ENCODE results near the gene KBTBD13.
A peak's percentile ranks its signal among the peaks of the same experiment; 100 is the strongest.
"Not testable (repeated sequence)": the region's sequence is repeated elsewhere in the genome, so short reads cannot be mapped to it uniquely, and the experiment has no call there.

Gene KBTBD13

DNA sequence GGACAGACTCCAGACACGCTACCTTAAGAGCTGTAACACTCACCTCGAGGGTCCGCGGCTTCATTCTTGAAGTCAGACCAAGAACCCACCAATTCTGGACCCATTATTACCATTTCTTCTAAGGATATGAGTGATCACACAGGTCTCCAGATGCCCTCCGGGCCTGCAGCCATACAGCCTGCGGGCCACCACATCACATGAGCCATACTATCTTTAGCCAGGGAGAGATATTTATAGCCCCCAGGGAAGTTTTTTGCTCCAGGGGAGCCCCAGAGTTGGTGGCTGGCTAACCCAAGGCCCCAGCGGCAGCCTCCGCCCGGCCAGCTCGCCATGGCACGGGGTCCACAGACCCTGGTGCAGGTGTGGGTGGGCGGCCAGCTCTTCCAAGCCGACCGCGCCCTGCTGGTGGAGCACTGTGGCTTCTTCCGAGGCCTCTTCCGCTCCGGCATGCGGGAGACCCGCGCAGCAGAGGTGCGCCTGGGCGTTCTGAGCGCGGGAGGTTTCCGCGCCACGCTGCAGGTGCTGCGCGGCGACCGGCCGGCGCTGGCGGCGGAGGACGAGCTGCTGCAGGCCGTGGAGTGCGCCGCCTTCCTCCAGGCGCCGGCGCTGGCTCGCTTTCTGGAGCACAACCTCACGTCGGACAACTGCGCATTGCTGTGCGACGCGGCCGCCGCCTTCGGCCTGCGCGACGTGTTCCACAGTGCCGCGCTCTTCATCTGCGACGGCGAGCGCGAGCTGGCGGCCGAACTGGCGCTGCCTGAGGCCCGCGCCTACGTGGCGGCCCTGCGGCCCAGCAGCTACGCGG, at the start of gene KBTBD13:
Gene KBTBD13 (plus strand): TSS at position 261 of the 805 bp plus-strand sequence. CDS start 70 bp downstream, at position 331.
- no peak for DNase-seq

DNA sequence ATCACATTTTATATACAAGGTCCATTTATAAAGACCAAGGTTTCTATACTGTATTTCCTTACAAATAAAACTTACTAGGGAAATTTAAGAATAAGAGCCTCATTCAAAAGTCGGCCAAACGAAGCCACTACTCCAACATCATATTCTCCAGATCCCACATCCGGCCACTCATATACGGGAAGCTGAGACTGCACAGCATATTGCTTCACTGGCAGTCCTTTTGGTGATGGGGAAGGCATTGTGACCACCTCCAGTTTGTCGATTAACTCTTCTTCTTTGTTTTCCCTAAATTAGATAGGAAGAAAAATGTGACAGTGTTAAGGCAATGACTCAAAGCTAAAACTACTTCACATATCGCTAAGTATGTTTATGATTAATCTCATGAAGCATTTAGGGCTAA, 49.8 kb upstream of the KBTBD13 start:
- DNase-seq = no peak

DNA sequence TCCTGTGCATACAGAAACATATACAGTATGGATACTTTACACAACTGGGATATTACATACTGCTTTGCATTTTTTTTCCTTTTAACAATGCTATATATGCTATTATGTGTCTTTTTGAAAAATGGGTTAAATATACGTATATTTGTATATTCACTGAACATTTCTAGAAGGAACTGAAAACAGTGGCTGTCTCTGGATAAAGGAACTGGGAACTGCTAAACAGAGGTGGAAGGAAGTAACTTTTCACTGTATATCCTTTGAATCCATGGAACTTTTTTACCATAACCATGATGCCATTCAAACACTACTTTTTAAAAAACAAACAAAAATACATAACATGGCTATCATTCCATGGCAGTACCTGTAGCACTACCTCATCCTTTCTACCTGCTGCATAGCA, 49.0 kb upstream of the KBTBD13 start:
- DNase-seq = no peak

DNA sequence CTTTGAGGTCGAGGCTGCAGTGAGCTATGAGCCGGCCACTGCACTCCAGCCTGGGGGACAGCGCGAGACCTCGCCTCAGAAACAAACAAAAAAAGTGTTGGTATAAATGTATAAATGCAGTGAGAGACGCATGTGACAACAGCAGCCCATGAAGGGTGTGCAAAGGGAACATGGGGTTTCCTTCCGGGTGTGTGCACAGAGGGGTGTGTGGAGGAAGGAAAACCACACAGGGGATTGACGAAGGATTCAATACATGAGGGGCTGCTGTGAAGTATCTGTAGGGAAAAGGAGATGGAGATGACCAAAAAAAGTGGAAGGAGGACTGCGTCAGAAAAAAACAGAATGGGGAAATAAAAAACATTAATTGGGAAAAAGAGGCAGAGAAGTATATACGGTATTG, 48.2 kb upstream of the KBTBD13 start:
- DNase-seq = no peak

DNA sequence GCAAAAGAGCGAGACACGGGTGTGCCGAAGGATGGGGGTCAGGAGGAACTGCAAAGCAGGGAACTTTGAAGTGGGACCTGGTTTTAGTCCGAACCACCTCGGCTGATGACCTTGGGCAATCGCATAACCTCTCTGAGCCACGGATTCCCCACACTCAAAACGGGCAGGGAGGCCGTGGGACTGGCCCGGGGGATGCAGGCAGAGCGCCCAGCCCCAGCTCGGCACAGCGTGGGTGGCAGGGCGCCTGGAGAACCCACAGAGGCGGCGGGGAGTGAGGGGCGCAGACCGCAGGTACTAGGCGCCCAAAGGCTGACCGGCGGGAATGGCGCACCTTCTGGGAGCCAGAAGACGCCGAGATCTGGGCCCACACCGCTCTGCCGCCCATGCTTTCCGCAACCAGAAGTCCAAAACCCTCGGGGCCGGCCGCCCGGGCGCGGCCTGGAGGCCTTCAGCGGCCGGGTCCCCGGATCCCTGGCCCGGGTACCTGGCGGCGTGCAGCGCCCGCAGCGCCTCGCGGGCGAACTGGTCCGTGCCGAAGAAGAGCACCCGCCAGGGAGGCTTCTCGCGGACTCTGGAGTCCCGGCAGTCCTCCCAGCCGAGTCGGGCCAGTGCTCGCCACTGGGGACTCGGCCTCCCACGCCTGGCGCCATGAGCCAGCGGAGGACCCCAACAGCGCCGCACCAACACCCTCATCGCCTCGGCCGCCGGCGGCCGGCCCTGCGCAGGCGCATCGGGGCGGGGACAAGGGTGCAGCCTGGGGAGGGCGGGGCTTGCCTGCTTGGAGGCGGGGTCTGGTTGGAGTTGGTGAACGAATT, 47.4 kb upstream of the KBTBD13 start, which contains the start of gene MTFMT:
Gene MTFMT (minus strand): TSS at position 719 of the 815 bp plus-strand sequence. CDS start 26 bp downstream, at position 693.
- DNase-seq = peak; percentile 89

DNA sequence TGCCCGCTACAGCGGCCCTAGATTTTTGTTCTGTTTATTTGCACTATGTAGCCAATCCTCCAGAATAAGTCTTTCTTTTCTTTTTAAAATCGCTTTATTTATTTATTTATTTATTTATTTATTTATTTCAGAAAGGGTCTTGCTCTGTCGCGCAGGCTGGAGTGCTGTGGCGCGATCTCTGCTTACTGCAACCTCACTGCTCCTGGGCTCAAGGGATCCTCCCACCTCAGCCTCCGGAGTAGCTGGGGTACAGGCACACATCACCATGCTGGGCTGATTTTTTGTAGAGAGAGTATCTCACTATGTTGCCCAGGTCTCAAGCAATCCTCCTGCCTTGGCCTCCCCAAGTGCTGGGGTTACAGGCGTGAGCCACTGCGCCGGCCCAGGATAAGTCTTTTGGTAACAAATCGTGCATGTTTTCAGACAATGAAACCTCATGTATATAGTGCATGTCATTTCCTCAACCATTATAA, 46.8 kb upstream of the KBTBD13 start:
- no peak for DNase-seq

DNA sequence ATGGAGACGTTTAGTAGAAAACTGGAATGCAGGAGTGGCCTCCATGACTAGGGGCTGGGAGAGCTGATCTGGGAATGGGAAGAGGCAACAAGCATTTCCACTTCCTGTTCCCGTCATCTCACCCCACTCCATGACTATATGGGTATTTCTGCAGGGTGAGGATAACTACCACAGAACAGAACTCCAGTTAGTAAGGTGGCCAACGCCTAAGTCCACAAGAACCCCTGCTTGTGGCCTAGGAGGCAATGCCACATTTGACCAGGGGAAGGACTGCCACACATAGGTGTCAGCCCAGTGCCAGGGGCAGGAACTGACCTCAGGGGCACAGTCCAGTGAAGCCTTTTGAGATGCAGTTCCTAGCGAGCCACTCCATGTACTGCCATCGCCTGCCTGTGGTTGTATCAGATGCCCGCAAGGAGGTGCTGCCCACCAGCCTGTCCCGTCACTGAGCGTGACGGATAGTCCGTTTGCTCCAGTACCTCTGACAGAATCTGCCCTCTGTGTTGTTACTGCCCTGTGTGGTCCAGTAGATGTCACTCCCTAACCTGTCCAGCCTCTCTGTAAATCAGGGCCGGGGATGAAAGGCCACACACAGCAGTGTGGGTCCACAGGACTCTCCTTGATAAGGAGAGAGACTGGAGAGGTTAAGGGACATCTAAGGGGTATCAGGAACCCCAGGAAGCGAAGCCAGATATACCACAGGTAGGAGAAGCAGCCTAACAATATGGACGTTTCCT, 43.6 kb upstream of the KBTBD13 start:
- peak; percentile 25 for DNase-seq

DNA sequence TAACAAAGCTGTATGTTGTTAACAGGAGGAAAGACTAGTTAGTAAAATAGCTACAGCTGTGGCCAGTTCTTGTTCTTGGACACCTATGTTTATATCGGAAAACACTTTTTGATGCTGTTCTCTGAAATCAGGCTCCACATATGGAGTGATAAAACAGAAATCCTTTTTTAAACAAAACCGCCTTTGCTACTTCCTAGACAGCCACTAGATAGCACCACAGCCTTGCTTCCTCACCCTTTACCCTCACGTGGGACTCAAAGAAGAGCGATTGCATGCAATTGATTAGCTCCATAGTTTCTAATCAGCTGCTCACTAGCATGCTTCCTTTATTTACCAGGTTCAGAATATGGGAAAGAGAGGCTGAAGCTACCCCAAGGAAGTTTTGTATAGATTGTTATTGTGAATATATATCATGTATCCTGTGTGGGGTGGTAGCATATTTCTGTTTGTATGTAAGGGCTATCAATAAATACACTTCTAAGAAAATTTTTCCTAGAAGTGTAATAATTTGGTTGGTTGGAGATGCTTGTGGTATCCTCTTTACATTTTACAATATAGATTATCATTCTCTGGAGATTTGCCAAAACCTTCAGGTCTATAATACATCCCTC, 42.8 kb upstream of the KBTBD13 start:
- peak; percentile 41 for DNase-seq

DNA sequence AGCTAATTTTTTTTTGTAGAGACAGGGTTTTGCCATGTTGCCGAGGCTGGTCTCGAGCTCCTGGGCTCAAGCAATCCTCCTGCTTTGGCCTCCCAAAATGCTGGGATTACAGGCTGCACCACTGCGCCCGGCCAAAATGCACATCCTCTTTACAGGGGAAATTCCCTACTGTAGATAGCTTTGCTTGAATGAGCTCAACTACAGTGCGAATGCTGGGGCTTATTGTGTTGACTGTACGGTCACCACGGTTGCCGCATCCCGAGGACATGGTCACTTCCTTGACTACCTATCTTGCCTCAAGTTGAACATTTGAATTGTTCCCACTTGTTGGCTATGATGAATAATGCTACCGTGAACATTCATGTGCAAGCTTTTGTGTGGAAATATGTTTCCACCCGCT, 41.8 kb upstream of the KBTBD13 start:
- DNase-seq = no peak

DNA sequence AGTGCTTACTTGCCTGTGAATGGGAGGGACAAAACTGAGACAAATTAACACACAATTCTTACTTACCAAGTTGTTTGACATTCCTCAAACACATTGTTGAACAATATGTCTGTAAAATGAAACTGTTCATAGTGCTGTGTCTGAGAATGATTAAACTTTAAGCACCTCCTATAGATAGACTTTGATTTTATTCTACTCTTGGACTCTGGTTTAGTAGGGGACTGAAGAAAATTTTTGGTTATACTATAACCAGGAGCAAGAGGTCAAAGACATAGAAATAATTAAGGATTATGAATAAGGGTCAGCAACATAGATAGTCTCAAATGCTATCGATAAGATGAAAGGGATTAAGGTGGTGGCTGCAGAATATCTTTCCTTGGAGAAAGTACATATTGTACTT, 39.2 kb upstream of the KBTBD13 start:
- DNase-seq = no peak

DNA sequence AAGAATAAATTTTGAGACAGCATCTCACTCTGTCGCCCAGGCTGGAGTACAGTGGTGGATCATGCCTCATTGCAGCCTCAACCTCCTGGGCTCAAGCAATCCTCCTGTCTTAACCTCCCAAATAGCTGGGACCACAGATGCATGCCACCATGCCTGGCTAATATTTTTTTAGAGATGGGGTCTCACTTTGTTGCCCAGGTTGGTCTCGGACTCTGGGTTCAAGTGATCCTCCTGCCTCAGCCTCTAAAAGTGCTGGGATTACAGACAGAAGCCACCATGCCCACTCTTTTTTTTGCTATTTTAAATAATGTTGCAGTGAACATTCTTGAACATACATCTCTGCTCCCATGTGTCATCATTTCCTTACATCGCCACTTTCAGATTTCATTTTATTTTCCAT, 38.1 kb upstream of the KBTBD13 start:
- no peak for DNase-seq

DNA sequence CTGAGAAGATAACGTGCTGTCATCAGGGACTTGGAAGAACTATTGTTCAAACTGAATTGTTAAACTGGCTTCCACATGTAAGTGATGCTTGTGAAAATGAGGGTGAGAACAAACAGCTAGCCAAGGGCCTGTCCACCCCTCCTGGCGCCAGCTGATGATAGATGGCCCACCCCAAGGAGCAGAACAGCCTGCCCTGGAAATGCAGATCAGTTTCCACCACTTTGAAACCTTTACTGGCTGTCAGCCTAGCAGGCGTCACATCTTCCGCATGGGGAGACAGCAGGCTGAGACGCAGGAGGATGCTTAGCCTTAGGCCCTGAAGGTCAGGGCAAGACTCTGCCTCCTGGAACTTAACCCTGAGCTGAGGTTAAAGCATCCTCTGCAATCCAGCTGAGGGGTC, 37.7 kb upstream of the KBTBD13 start:
- no peak for DNase-seq

DNA sequence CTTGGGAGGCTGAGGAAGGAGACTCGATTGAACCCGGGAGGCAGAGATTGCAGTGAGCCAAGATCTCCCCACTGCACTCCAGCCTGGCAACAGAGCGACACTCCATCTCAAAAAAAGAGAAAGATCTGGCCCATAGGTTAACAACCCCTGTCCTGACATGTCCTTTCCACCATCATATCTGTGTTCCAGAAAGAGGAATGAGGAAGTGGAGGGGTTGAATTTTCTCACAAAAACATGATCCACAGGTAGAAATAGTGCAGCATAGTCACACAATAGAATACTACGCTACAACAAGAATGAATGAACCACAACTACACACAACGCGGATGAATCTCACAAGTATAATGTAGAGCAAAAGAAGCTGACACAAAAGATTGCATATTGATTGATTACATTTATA, 36.1 kb upstream of the KBTBD13 start:
- no peak for DNase-seq

DNA sequence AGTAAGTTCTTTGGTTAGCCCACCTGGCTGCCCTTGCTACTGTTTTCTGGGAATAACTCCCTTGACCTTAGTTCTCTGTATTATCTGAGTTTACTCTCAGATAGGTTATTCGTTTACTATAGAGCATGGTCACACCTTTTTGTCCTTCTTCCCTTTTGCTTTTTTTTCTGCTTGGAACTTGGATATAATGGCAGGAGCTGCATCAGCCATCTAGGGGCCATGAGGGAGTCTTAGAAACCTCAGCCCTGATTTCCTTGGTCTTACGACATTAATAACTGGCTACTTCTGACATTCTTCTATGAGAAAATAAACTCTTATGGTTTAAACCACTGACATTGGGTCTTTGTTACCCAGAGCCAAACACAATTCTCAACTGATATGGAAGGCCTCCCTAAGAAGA, 34.8 kb upstream of the KBTBD13 start:
- DNase-seq = no peak

DNA sequence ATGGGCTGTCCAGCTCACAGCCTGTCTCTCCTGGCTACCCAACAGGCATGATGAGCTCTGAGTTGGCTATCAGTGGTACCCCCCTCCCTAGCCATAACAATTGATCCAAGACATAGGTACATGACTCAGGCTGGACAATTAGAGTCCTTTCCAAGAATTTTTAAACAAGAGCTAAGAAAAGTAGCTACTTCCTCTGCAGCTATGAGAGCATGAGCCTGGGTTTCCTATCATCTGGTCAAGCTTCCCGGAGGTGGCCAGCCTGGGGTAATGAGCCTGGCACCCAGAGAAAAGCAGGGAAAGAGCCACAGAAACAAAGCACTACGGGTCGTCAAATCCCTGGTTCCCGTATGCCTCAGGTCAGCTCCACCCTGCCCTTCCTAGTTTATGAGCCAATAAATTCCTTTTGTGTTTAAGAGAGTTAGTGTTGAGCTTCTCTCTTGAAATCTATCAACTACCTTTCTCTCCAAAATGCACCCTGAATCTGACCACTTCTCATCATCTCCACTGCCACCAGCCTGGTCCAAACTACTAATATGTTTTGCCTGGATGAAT, 33.7 kb upstream of the KBTBD13 start:
- no peak for DNase-seq

DNA sequence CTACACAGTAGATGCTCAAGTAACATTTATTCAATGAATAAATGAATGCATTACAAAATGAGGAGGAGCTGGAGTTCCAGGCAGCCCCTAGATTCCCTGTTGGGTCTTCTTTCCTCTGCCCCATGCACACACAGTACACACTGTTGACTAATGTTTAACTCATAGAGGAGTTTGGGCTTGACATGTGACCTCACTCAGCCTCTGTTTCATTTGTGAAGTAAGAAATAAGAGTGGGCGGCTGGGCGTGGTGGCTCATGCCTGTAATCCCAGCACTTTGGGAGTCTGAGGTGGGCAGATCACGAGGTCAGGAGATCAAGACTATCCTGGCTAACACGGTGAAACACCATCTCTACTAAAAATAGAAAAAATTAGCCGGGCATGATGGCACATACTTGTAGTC, 32.3 kb upstream of the KBTBD13 start:
- not testable (repeated sequence) for DNase-seq

DNA sequence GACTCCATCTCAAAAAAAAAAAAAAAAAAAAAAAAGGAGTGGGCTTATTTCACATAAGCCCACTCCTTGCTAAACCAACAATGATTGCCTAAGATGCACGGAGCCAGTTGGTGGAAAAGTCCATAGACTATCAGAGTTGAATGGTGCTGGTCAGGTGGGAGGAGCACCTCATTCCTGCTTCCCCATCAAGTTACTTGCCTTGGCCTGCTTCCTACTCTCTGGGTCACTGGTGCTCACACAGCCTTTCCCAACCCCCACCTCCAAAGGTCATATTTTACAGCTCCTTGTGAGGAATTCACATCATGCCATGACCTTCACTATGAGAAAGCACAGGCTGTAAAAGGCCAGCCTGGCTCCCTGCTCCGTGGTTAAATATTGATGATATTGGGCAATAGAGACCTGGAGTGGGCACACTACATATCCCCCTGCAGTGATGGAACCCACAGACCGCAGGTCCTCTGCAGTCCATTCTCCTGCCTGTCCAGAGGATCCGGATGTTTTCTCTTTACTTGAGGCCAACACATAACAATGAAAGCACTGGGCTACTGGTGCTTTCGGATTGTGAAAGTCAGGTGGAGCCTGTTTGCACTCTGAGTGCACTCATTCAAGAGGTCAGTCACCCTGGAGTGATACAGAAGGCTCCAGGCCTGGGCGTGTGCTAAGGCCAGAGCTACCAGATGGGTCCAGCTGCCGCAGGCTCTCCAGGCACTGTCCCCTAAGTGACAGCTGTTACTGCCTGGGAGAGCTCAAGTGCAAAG, 31.6 kb upstream of the KBTBD13 start, which contains the start of gene SLC51B:
Gene SLC51B (plus strand): TSS at position 664 of the 758 bp plus-strand sequence. CDS start 4,618 bp downstream, outside the sequence.
- no peak for DNase-seq

DNA sequence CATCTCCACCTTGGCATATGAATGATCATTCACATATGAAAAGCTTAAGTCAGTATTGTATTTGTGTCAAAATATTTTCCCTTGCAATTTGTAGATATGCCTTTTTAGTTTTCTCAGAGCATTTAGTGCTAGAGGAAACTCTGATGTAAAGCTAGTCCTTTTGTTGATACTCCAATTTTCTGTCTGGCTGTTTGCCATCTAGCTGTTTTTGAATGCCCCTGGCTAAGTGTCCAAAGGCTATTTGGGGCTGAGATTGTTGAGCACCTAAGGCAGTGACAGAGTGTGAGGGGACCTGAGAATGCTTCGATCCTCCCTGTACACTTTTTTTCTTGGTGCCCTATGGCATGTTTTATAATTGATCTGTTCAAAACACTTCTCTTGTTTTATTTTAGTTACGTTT, 28.3 kb upstream of the KBTBD13 start:
- no peak for DNase-seq

DNA sequence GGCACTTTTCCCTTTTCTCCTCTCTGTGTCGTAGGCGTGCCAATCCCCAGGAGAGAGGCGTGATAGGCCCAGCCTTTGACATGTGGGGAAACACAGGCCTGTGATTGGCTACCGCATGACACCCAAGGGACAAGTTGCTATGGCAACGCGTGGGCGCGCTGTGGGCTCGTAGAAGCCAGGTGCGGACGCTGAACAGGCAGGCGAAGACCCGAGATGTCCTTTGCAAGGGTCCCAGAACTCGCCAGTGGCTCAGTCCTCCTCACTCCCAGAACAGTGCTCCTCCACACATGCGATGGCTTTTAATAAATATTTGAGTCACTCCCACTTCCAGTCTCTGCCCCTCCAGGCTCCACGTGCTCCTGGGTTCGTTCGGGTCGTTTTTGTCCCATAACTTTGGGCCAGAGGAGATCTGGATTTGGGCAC, 27.1 kb upstream of the KBTBD13 start:
- DNase-seq = peak; percentile 85

DNA sequence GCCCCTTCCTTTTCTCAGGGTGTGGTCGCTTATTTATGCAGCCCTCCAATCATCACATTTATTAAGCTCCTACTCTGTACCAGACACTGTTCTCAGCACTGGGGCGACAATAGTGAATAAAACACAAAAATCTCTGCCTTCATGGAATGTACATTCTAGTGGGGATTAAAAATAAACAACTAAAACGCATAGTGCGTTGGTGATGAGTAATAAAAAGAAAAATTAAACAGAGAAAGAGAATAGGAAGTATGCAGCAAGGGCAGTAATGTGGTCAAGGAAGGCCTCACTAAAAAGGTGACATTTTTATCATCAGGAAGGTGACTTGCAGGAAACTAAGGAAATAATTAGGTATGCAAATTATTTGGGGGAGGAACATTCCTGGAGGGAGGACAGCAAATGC, 26.3 kb upstream of the KBTBD13 start:
- no peak for DNase-seq

DNA sequence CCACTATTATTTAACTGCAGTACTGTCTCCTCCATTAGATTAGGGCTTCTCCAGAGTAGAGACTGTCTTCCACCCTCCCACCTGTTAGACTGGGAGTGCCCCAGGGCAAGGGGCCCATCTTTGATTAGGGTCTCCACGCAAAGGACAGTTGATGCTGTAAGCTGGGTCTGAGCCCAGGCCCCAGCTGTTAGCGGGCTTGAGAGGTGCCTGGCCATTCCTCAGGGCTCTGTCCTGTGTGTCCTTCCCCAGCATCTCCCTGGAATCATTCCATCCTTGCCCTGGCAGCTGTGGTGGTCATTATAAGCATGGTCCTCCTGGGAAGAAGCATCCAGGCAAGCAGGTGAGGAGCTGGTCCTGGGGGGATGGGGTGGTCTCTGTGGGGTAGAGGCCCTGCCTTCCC, 25.3 kb upstream of the KBTBD13 start:
- no peak for DNase-seq
